Measurements from ENCODE around the gene NLGN1. TPM values are rescaled to one million over a fixed set of nuclear protein-coding genes. Genes with fewer than 3 reads are reported as not detected.

Gene NLGN1
- total RNA-seq, 1 donor from 2014 or later = not detected

- intact Hi-C loops (cut with micrococcal nuclease) = no loop called here
- Mint-ChIP-seq H3K9me3 (no peaks in the 10 kb centered on the region), H3K4me3 (no peak overlapping the region), H3K27me3 (no peaks in the 10 kb centered on the region), H3K4me1 (no peaks in the 10 kb centered on the region), H3K27ac (no peak overlapping the region), H3K36me3 (ENCODE audit: low read depth) (no peaks in the 10 kb centered on the region)
- no peak for TF ChIP-seq CTCF (IDR thresholded peaks at IDR 0.05)
- POLR2A ChIA-PET = no interaction called here
- ATAC-seq (ENCODE audit: low read depth) (no peak), DNase-seq (no peak)
- CTCF ChIA-PET = no interaction called here
Measured at GRCh38 chr3:174156200-174156599, 758.7 kb downstream of the NLGN1 start.

- ChIA-PET CTCF (no interaction called here), POLR2A (no interaction called here)
- no peak overlapping the region for H3K4me3 Mint-ChIP-seq
- DNase-seq (no peak), ATAC-seq (ENCODE audit: low read depth) (no peak)
- intact Hi-C loops (cut with micrococcal nuclease) = no loop called here
- TF ChIP-seq CTCF (IDR thresholded peaks at IDR 0.05) = no peak
- peaks cover 6% of the 10 kb centered on the region for H3K9me3 Mint-ChIP-seq
- no peaks in the 10 kb centered on the region for H3K27me3 Mint-ChIP-seq
- H3K4me1 Mint-ChIP-seq = no peaks in the 10 kb centered on the region
- H3K36me3 Mint-ChIP-seq (ENCODE audit: low read depth) = no peaks in the 10 kb centered on the region
- no peak overlapping the region for H3K27ac Mint-ChIP-seq
Measured at GRCh38 chr3:174158674-174159073, 761.1 kb downstream of the NLGN1 start.

GRCh38 chr3:174159604-174160003, 762.1 kb downstream of the NLGN1 start:
- Mint-ChIP-seq H3K27me3 (no peaks in the 10 kb centered on the region), H3K36me3 (ENCODE audit: low read depth) (no peaks in the 10 kb centered on the region), H3K9me3 (peaks cover 14% of the 10 kb centered on the region), H3K27ac (no peak overlapping the region), H3K4me3 (no peak overlapping the region), H3K4me1 (no peaks in the 10 kb centered on the region)
- intact Hi-C loops (cut with micrococcal nuclease) = no loop called here
- ATAC-seq (ENCODE audit: low read depth) = no peak
- TF ChIP-seq CTCF (IDR thresholded peaks at IDR 0.05) = no peak
- CTCF ChIA-PET = no interaction called here
- POLR2A ChIA-PET = no interaction called here
- no peak for DNase-seq

GRCh38 chr3:174162550-174162949, 765.0 kb downstream of the NLGN1 start:
- H3K27ac Mint-ChIP-seq = no peak overlapping the region
- no peak overlapping the region for H3K4me3 Mint-ChIP-seq
- intact Hi-C loops (cut with micrococcal nuclease) = no loop called here
- CTCF ChIA-PET = no interaction called here
- ATAC-seq (ENCODE audit: low read depth) (no peak), DNase-seq (no peak)
- no peaks in the 10 kb centered on the region for H3K36me3 Mint-ChIP-seq (ENCODE audit: low read depth)
- POLR2A ChIA-PET = no interaction called here
- peaks cover 21% of the 10 kb centered on the region for H3K9me3 Mint-ChIP-seq
- no peaks in the 10 kb centered on the region for H3K27me3 Mint-ChIP-seq
- no peak for TF ChIP-seq CTCF (IDR thresholded peaks at IDR 0.05)
- no peaks in the 10 kb centered on the region for H3K4me1 Mint-ChIP-seq

GRCh38 chr3:174168026-174168425, 770.5 kb downstream of the NLGN1 start:
- ChIA-PET CTCF (no interaction called here), POLR2A (no interaction called here)
- Mint-ChIP-seq H3K27ac (no peak overlapping the region), H3K36me3 (ENCODE audit: low read depth) (no peaks in the 10 kb centered on the region), H3K4me1 (no peaks in the 10 kb centered on the region), H3K9me3 (peaks cover 22% of the 10 kb centered on the region), H3K4me3 (no peak overlapping the region), H3K27me3 (no peaks in the 10 kb centered on the region)
- DNase-seq (no peak), ATAC-seq (ENCODE audit: low read depth) (no peak)
- intact Hi-C loops (cut with micrococcal nuclease) = no loop called here
- TF ChIP-seq CTCF (IDR thresholded peaks at IDR 0.05) = no peak

Data from activated B cell treated with CpG ODN at 0.5 μM for 24 hours (primary cell).